Peyer's patch (tissue), 4 donors: ENCODE results near the gene PCNX2. TPM values are rescaled to one million over a fixed set of nuclear protein-coding genes. Genes with fewer than 3 reads are reported as not detected.

Source experiments
- DNase-seq, 3 donors: peaks; one replicate each; pipeline ENCODE4 v3.0.0-alpha.2; 2017 to 2019
- H3K27ac ChIP-seq, 4 donors: fragments of 200-600 bp; sonication (generic); one replicate each; pipeline ENCODE4 v1.5.1; 2016 to 2019
- H3K27me3 ChIP-seq, 2 donors: fragments of 200-600 bp; sonication (generic); one replicate each; pipeline ENCODE4 v1.5.1; 2019
- H3K36me3 ChIP-seq, 3 donors: fragments of 200-600 bp; sonication (generic); one replicate each; pipeline ENCODE4 v1.5.1; 2016 to 2019
- H3K4me1 ChIP-seq, 4 donors: fragments of 200-600 bp; sonication (generic); one replicate each; pipeline ENCODE4 v1.5.1; 2016 to 2019
- H3K4me3 ChIP-seq, 4 donors: fragments of 200-600 bp; sonication (generic); 1 replicate in 3 of 4; 2 replicates in 1 of 4; pipeline ENCODE4 v1.5.1; 2016 to 2019; ENCODE audit warnings: mild to moderate bottlenecking in 1 of 4
- H3K9me3 ChIP-seq, 4 donors: fragments of 200-600 bp; sonication (generic); one replicate each; pipeline ENCODE4 v1.5.1; 2016 to 2019; ENCODE audit warnings: mild to moderate bottlenecking in 1 of 4
- POLR2A ChIP-seq, 2 donors: fragments of 450-650 bp; IDR thresholded peaks; one replicate each; pipeline ENCODE4 v1.5.1; 2017; ENCODE audit warnings: antibody characterized with exemption in 2 of 2, mild to moderate bottlenecking in 2 of 2, moderate library complexity in 2 of 2
- total RNA-seq, 4 donors: library from RNA; depleted of rRNA; stranded (reverse); fragments of >200 nt; gene quantifications; one replicate each; pipeline ENCODE4 v1.1.0, GENCODE V29; 2016
- TF ChIP-seq, protein P1 (sequence below), 6 experiments: fragments of 450-650 bp in 4 of 6; fragments of 200-600 bp in 2 of 6; sonication (generic) in 1 of 6; IDR thresholded peaks; one replicate each; pipeline ENCODE4 v1.5.1; 2017 to 2019; ENCODE audit warnings: antibody characterized with exemption in 6 of 6, mild to moderate bottlenecking in 3 of 6, moderate library complexity in 1 of 6

The PCNX2 gene
- total RNA-seq, 4 donors from 2014 or later, result 6.3 to 79.2 (median 18.9) TPM

DNA sequence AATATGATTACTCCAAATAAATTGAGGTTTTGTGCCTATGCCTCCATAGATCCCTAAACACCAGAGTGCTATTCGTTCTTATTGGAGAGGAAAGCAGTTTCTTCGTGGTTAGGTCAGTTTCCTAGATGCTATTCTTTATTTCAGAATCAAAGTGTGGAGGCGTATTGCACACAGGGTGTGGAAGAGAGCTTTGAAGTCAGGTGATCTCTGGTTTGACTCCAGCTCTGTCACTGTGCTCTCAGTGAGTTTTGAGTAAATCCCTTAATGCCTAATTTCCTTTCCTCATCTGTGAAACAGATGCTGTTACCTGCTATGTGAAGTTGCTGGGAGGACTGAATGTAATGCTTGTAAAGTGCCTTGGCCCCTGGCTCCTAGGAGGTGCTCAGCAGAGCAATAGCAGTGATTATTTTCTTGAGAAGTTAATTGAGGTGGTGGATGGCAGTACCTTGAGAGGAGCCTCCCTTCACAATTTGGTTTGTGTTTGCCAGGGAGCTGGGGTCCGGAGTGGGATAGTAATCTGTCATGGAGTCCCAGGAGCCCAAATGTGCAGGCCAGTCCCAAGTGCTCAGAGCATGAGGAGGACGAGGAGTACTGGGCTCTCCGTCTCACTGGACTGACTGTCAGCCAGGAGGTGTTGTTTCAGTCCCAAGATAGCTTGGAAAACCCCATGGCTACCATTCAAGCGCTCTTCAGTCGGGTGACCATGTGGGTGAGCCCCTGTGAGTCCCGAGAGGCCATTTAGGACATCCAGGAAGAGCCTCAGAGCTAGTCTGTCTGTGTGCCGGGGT lies 330.2 kb downstream of the PCNX2 start:
- no peak for DNase-seq
- H3K9me3 ChIP-seq, result no peaks in the 10 kb centered on the region
- H3K27me3 ChIP-seq, result no peaks in the 10 kb centered on the region
- no peak for TF ChIP-seq POLR2A (IDR thresholded peaks at IDR 0.05)
- TF ChIP-seq, protein P1, sequence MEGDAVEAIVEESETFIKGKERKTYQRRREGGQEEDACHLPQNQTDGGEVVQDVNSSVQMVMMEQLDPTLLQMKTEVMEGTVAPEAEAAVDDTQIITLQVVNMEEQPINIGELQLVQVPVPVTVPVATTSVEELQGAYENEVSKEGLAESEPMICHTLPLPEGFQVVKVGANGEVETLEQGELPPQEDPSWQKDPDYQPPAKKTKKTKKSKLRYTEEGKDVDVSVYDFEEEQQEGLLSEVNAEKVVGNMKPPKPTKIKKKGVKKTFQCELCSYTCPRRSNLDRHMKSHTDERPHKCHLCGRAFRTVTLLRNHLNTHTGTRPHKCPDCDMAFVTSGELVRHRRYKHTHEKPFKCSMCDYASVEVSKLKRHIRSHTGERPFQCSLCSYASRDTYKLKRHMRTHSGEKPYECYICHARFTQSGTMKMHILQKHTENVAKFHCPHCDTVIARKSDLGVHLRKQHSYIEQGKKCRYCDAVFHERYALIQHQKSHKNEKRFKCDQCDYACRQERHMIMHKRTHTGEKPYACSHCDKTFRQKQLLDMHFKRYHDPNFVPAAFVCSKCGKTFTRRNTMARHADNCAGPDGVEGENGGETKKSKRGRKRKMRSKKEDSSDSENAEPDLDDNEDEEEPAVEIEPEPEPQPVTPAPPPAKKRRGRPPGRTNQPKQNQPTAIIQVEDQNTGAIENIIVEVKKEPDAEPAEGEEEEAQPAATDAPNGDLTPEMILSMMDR (IDR thresholded peaks at IDR 0.05), result no peak
- no peaks in the 10 kb centered on the region for H3K4me1 ChIP-seq
- no peak overlapping the region for H3K4me3 ChIP-seq
- H3K27ac ChIP-seq, result peak overlapping the region in 2 of 4 donors; percentile 16 to 37
- peaks cover 0 to 22% (median 0%) of the 10 kb centered on the region in 3 donors for H3K36me3 ChIP-seq

DNA sequence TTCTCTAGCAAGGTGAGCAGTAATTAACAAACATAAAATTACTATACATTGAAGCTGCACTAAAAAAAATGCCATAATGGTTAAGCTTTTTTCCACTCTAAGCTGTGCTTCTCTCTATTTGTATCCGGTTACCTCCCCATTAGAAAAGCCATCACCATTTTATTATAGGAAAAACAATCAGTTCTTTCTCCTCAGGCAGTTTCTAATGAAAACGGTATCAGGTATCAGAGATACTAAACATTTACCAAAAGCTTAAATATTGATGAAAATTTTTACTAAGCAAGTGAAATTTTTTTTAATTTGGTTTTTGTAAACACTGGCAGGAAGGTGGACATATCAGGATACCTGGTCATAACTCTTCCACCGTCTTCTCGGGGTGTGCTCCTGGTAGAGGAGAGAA lies 330.9 kb downstream of the PCNX2 start:
- no peak for DNase-seq
- no peaks in the 10 kb centered on the region for H3K4me1 ChIP-seq
- H3K27me3 ChIP-seq, result no peaks in the 10 kb centered on the region
- peaks cover 0 to 21% (median 0%) of the 10 kb centered on the region in 3 donors for H3K36me3 ChIP-seq
- no peak overlapping the region for H3K27ac ChIP-seq
- TF ChIP-seq POLR2A (IDR thresholded peaks at IDR 0.05), result no peak
- TF ChIP-seq, protein P1 (IDR thresholded peaks at IDR 0.05), result no peak
- H3K9me3 ChIP-seq, result no peaks in the 10 kb centered on the region
- H3K4me3 ChIP-seq, result no peak overlapping the region

DNA sequence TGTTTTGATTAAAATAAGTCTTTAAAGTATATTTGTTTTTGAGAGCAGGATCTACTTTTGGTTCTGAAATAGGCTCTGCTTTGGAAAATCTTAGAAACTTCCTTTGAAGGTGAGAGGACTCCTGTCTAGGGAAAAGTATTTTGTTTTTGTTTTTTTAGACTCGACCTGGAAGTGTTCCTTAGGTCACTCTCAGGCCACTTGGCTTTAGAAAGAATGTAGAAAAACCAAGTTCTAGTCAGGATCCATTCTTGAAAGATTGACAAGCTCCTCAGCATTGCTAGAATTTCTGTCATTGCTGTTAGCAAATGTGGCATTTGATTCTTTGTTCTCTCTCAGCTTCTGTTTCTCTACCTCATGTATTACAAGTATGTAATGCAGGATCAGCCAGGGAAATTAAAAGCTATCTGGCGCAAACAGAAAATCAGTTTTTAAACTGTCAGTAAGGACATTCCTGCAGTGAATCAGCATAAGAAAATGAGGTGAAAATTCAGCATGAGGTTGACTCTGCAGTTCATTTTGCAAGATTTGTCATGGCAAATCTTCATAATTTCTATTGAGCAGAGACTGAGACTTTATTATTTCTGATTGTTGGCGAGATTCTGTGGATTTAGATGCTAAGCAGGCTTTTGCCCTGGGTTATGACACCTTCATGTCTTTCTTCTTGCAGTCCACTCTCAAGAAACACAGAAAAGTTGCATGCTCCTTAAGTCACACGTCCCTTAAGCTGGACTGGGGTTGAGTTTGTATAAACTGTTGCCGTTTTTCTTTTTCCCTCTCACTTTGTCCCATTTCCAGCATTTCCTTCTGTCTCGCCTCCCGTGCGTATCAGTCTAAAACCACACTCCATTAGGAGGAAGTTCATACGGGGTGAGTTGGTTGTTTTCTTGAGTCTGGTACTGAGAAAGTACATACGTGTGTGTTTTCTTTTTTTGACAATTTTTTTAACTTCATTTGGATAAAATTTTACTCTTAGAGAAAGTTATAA lies 332.5 kb downstream of the PCNX2 start:
- TF ChIP-seq POLR2A (IDR thresholded peaks at IDR 0.05), result no peak
- TF ChIP-seq, protein P1 (IDR thresholded peaks at IDR 0.05), result no peak
- H3K36me3 ChIP-seq, result peaks cover 0 to 26% (median 0%) of the 10 kb centered on the region in 3 donors
- no peaks in the 10 kb centered on the region for H3K27me3 ChIP-seq
- peaks cover 0 to 2% (median 0%) of the 10 kb centered on the region in 4 donors for H3K9me3 ChIP-seq
- no peak for DNase-seq
- H3K4me3 ChIP-seq, result no peak overlapping the region
- H3K4me1 ChIP-seq, result no peaks in the 10 kb centered on the region
- H3K27ac ChIP-seq, result no peak overlapping the region

DNA sequence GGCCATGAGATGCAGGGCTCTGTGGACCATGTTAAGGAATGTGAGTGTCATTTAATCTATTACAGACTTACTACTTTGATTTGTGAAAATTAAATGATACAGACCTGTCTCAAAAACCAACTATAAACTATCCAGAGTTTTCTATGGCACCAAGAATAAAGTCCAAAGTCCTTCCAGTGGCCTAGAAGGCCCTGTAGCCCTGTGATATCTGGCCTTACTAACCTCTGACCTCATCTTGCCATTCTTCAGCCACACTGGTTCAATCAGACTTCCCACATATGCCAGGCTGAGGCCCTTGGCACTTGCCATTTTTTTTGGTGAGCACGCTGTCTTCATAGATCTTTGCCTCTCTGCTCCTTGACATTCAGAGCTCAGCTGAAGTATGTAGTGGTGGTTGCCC lies 337.5 kb downstream of the PCNX2 start:
- no peak for DNase-seq
- Histone ChIP-seq H3K36me3 (peaks cover 0 to 42% (median 0%) of the 10 kb centered on the region in 3 donors), H3K4me3 (no peak overlapping the region), H3K27ac (no peak overlapping the region), H3K9me3 (peaks cover 0 to 2% (median 0%) of the 10 kb centered on the region in 4 donors), H3K4me1 (peaks cover 0 to 2% (median 0%) of the 10 kb centered on the region in 4 donors), H3K27me3 (no peaks in the 10 kb centered on the region)
- TF ChIP-seq POLR2A (IDR thresholded peaks at IDR 0.05), result no peak
- TF ChIP-seq, protein P1 (IDR thresholded peaks at IDR 0.05), result no peak

DNA sequence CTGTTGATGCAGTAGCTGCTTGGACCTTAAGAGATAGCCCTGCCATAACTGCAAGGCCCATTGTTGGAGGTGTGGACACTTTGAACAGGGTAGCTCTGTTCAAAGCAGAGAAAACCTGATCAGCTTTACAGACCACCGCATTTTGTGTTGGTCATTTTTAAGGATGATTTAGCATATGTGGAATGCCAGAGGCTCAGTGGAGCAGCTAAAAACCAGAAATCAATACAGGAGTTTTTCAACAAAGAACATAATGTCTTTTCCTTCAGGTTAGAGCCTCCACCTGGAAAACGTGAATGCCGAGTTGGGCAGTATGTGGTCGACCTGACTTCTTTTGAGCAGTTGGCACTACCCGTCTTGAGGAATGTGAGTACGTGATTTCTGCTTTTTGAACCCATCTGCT lies 339.4 kb downstream of the PCNX2 start:
- no peak overlapping the region for H3K27ac ChIP-seq
- H3K27me3 ChIP-seq, result no peaks in the 10 kb centered on the region
- DNase-seq, result no peak
- H3K4me3 ChIP-seq, result no peak overlapping the region
- H3K36me3 ChIP-seq, result peaks cover 0 to 42% (median 0%) of the 10 kb centered on the region in 3 donors
- H3K4me1 ChIP-seq, result peaks cover 0 to 22% (median 0%) of the 10 kb centered on the region in 4 donors
- peaks cover 0 to 2% (median 0%) of the 10 kb centered on the region in 4 donors for H3K9me3 ChIP-seq
- TF ChIP-seq, protein P1 (IDR thresholded peaks at IDR 0.05), result no peak
- TF ChIP-seq POLR2A (IDR thresholded peaks at IDR 0.05), result no peak
